GM12878 (cell line): ENCODE measurements around the gene KIF15. TPM values are rescaled to one million over a fixed set of nuclear protein-coding genes. Genes with fewer than 3 reads are reported as not detected.

Experiments
- ATAC-seq: fragments of 200-7000 bp; cut with Tn5 transposase; 3 replicates; pipeline ENCODE4 v1.9.1; 2020; ENCODE audit warnings: mild to moderate bottlenecking, moderate library complexity
- BruUV-seq: library from RNA; stranded (reverse); fragments of 400-500 nt; replicated peaks from 2 replicates; lab custom pipeline; 2021; lab: Mats Ljungman, UMichigan
- CTCF ChIA-PET: fragments of 300-600 bp; sonication (Branson Sonifier 250); formaldehyde crosslinking; extraction: SDS; loops from one replicate; lab custom pipeline; 2021; ENCODE audit warnings: inconsistent platforms; lab: Yijun Ruan, JAX
- POLR2A ChIA-PET: fragments of 350-600 bp; formaldehyde crosslinking; extraction: SDS; loops from one replicate; lab custom pipeline; 2021; ENCODE audit warnings: inconsistent platforms; lab: Charles Lee
- RAD21 ChIA-PET: fragments of 300-600 bp; sonication (Branson Sonifier 250); formaldehyde crosslinking; loops from one replicate; lab custom pipeline; 2023; ENCODE audit warnings: antibody characterized with exemption; ENCODE audit not compliant: unreplicated experiment; lab: Charles Lee
- SMC1A ChIA-PET: fragments of 300-600 bp; sonication (Branson Sonifier 250); formaldehyde crosslinking; loops from one replicate; lab custom pipeline; 2023; ENCODE audit not compliant: unreplicated experiment, uncharacterized antibody; lab: Charles Lee
- DNase-seq: peaks from one replicate; pipeline ENCODE4 v3.0.0-alpha.2; 2011; ENCODE audit warnings: low read depth, low spot score
- FAIRE-seq: peaks from 3 replicates; lab custom pipeline; 2011; peaks lifted over from hg19 to GRCh38; lab: Jason Lieb, UNC
- H2AFZ ChIP-seq: 2 replicates; pipeline ENCODE4 v1.6.0; 2011; ENCODE audit warnings: low read depth, low read length, control low read depth; ENCODE audit not compliant: control insufficient read depth
- H3K27ac ChIP-seq: 2 replicates; pipeline ENCODE4 v1.5.1; 2011; ENCODE audit warnings: control low read depth; ENCODE audit not compliant: control insufficient read depth, insufficient read depth
- H3K27me3 ChIP-seq, 2 experiments: replicated peaks in 1 of 2; 2 replicates each; pipeline versions ENCODE4 v1.6.0 to v1.6.1; 2011; ENCODE audit warnings: low read length in 1 of 2; ENCODE audit not compliant: control insufficient read depth in 2 of 2, insufficient read depth in 2 of 2
- H3K36me3 ChIP-seq, 2 experiments: 2 replicates each; pipeline ENCODE4 v1.5.1; 2011; ENCODE audit warnings: low read length in 1 of 2; ENCODE audit not compliant: control insufficient read depth in 2 of 2, insufficient read depth in 2 of 2
- H3K4me1 ChIP-seq: 2 replicates; pipeline ENCODE4 v1.6.1; 2011; ENCODE audit warnings: mild to moderate bottlenecking, low read length, moderate library complexity, mixed read lengths; ENCODE audit not compliant: control insufficient read depth, insufficient read depth
- H3K4me2 ChIP-seq: 2 replicates; pipeline ENCODE4 v1.6.0; 2011; ENCODE audit warnings: control low read depth; ENCODE audit not compliant: control insufficient read depth, insufficient read depth
- H3K4me3 ChIP-seq: fragments of 200-600 bp; sonication (generic); 2 replicates; pipeline ENCODE4 v1.5.1; 2016
- H3K79me2 ChIP-seq: 2 replicates; pipeline ENCODE4 v1.6.0; 2011; ENCODE audit warnings: low read length; ENCODE audit not compliant: control insufficient read depth, insufficient read depth
- H3K9ac ChIP-seq: 2 replicates; pipeline ENCODE4 v1.8.0; 2011; ENCODE audit warnings: low read length, control low read depth, mixed read lengths; ENCODE audit not compliant: control insufficient read depth, insufficient read depth
- H3K9me3 ChIP-seq: replicated peaks from 3 replicates; pipeline ENCODE4 v1.5.1; 2011; ENCODE audit warnings: mild to moderate bottlenecking, low read length; ENCODE audit not compliant: control insufficient read depth, insufficient read depth
- H4K20me1 ChIP-seq: 2 replicates; pipeline ENCODE4 v1.6.0; 2011; ENCODE audit not compliant: control insufficient read depth, insufficient read depth
- BACH1 ChIP-seq: fragments of 450-650 bp; IDR thresholded peaks from 2 replicates; pipeline ENCODE4 v1.6.1; 2017; ENCODE audit warnings: mild to moderate bottlenecking, borderline replicate concordance
- CREB1 ChIP-seq: IDR thresholded peaks from 2 replicates; pipeline ENCODE4 v1.6.1; 2012; ENCODE audit warnings: low read depth, mild to moderate bottlenecking, inconsistent platforms
- FOS ChIP-seq: IDR thresholded peaks from 3 replicates; pipeline ENCODE4 v1.6.1; 2011; ENCODE audit warnings: borderline replicate concordance; ENCODE audit not compliant: insufficient read length; ENCODE audit errors: extremely low read depth
- KLF5 ChIP-seq: fragments of 450-650 bp; IDR thresholded peaks from 2 replicates; pipeline ENCODE4 v1.6.1; 2014; ENCODE audit warnings: mild to moderate bottlenecking; ENCODE audit not compliant: partially characterized antibody
- MTA3 ChIP-seq: IDR thresholded peaks from 2 replicates; pipeline ENCODE4 v1.6.1; 2012; ENCODE audit warnings: low read length, inconsistent platforms, borderline replicate concordance
- MYB ChIP-seq: fragments of 150-350 bp; IDR thresholded peaks from 2 replicates; pipeline ENCODE4 v1.6.1; 2014; ENCODE audit warnings: mild to moderate bottlenecking, low read depth, low read length, borderline replicate concordance
- NR2C1 ChIP-seq: fragments of 450-650 bp; IDR thresholded peaks from 2 replicates; pipeline ENCODE4 v1.6.1; 2017; ENCODE audit warnings: antibody characterized with exemption, mild to moderate bottlenecking, moderate library complexity
- RAD21 ChIP-seq: IDR thresholded peaks from 2 replicates; pipeline ENCODE4 v1.6.1; 2011; ENCODE audit warnings: mild to moderate bottlenecking, low read depth, low read length, moderate library complexity; ENCODE audit not compliant: insufficient read depth
- RBBP5 ChIP-seq: fragments of 200-600 bp; sonication (generic); conservative IDR thresholded peaks from 2 replicates; pipeline ENCODE4 v1.6.1; 2016
- SMARCA5 ChIP-seq: fragments of 450-650 bp; IDR thresholded peaks from 2 replicates; pipeline ENCODE4 v1.6.1; 2017; ENCODE audit warnings: mild to moderate bottlenecking
- SREBF1 ChIP-seq: IDR thresholded peaks from 2 replicates; pipeline ENCODE4 v1.6.1; 2012; ENCODE audit warnings: mild to moderate bottlenecking, low read length
- SRF ChIP-seq, 2 experiments: IDR thresholded peaks; 2 replicates each; pipeline ENCODE4 v1.6.1; 2011; ENCODE audit warnings: low read depth in 2 of 2, low read length in 2 of 2, mild to moderate bottlenecking in 1 of 2, moderate library complexity in 1 of 2
- TCF3 ChIP-seq: IDR thresholded peaks from 2 replicates; pipeline ENCODE4 v1.6.1; 2012; ENCODE audit warnings: low read depth, mild to moderate bottlenecking, low read length, borderline replicate concordance; ENCODE audit not compliant: insufficient read depth
- WGBS: methylation state at CpG from one replicate; pipeline ENCODE4 v1.1.6; 2016; ENCODE audit warnings: low lambda C conversion rate; ENCODE audit not compliant: insufficient replicate concordance, insufficient coverage; ENCODE audit errors: missing lambda C conversion rate; 5-methylcytosine and 5-hydroxymethylcytosine counted together
- in situ Hi-C: fragments of 300-500 bp; cut with MboI; formaldehyde crosslinking; loops from 9 replicates; pipeline ENCODE4 v1.14.3; 2018; ENCODE audit warnings: mixed read lengths
- intact Hi-C: fragments of 100-400 bp; cut with micrococcal nuclease; formaldehyde crosslinking; loops from one replicate; pipeline ENCODE4 v1.14.2; 2022; ENCODE audit not compliant: unreplicated experiment
- polyA plus RNA-seq, 11 experiments: library from polyadenylated mRNA; depleted of rRNA in 4 of 11; unstranded in 6 of 11; stranded (reverse) in 5 of 11; fragments of >200 nt; fragmentation: Nextera tagmentation in 4 of 11; fragmentation: Illumina TruSeq in 1 of 11; extraction: Ambion mirVana in 4 of 11; extraction: Trizol in 1 of 11; gene quantifications; 1 replicate in 1 of 11; 2 replicates in 10 of 11; pipeline versions ENCODE4 v1.2.1 to v1.2.3, GENCODE V29; 2011 to 2016; ENCODE audit warnings: inconsistent platforms in 2 of 11, missing spikeins in 2 of 11, low read depth in 1 of 11
- total RNA-seq, 4 experiments: library from RNA; depleted of rRNA in 3 of 4; stranded (reverse); fragments of >200 nt in 3 of 4; fragmentation: Illumina TruSeq in 1 of 4; extraction: Trizol in 1 of 4; gene quantifications; 2 replicates each; pipeline versions ENCODE4 v1.2.1 to v1.2.3, GENCODE V29; 2013 to 2021
- TF ChIP-seq, protein P1 (sequence below): fragments of 450-650 bp; IDR thresholded peaks from 2 replicates; pipeline ENCODE4 v1.6.1; 2018; ENCODE audit warnings: mild to moderate bottlenecking, low read depth, moderate library complexity; ENCODE audit not compliant: partially characterized antibody
- TF ChIP-seq, protein P2 (sequence below): IDR thresholded peaks from 2 replicates; pipeline ENCODE4 v1.6.1; 2011; ENCODE audit warnings: borderline replicate concordance, low read depth, mild to moderate bottlenecking, moderate library complexity, low read length; ENCODE audit not compliant: insufficient read depth, poor library complexity, severe bottlenecking
- TF ChIP-seq, protein P3 (sequence below): IDR thresholded peaks from 2 replicates; pipeline ENCODE4 v1.6.1; 2012; ENCODE audit warnings: low read length, inconsistent platforms

Gene KIF15
- total and polyA plus RNA-seq, 10 of the 15 experiments (the other 5 are each of a cell fraction or from before 2014, with no cell fraction given): 12.3 to 51.8 (median 26.0) TPM

DNA sequence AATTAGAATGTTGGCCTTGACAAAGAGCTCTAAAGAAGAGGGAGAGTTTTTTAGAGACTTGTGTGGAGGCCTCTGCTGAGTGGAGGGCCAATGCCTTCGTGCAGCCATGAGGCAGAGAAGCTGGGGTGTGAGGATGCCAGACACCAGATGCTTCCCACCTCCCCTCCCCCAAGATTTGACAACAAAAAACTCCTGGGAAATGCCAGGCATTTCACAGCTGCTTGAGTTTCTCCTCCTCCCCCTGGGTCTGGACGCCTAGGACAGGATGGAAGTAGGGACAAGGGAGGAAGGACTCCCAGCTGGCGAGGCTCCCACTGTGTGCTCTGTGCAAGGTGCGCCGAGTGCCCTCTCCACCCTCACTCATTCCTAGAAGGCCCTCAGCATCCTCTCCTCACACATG lies 132.9 kb downstream of the KIF15 start:
- Histone ChIP-seq H3K9me3 (no peaks in the 10 kb centered on the region), H3K27ac (no peak overlapping the region), H2AFZ (no peak overlapping the region), H3K4me1 (peaks cover 3% of the 10 kb centered on the region; the same call in 1 of the 2 replicates), H3K4me3 (no peak overlapping the region), H3K4me2 (no peak overlapping the region), H3K36me3 (no peaks in the 10 kb centered on the region), H3K9ac (no peak overlapping the region), H4K20me1 (no peaks in the 10 kb centered on the region), H3K27me3 (no peaks in the 10 kb centered on the region), H3K79me2 (no peaks in the 10 kb centered on the region)
- ATAC-seq: no peak
- 50% methylated on average over 4 of the region's 5 CpGs for WGBS
- intact Hi-C loops (no loop called here), in situ Hi-C loops (no loop called here)
- BruUV-seq: no TSS peak
- DNase-seq: no peak
- CTCF ChIA-PET: no interaction called here
- no peak for FAIRE-seq
- POLR2A ChIA-PET: no interaction called here
- RAD21 ChIA-PET: no interaction called here
- SMC1A ChIA-PET: no interaction called here
- TF ChIP-seq MYB (no peak), FOS (no peak), RAD21 (no peak), BACH1 (no peak), SREBF1 (no peak), TCF3 (no peak), NR2C1 (no peak), RBBP5 (no peak), SMARCA5 (no peak), CREB1 (no peak), SRF (IDR thresholded peaks at IDR 0.05; ENCODE audit: low read depth in 2 of 2, low read length in 2 of 2) (no peak), KLF5 (no peak), MTA3 (no peak)
- TF ChIP-seq, protein P1, sequence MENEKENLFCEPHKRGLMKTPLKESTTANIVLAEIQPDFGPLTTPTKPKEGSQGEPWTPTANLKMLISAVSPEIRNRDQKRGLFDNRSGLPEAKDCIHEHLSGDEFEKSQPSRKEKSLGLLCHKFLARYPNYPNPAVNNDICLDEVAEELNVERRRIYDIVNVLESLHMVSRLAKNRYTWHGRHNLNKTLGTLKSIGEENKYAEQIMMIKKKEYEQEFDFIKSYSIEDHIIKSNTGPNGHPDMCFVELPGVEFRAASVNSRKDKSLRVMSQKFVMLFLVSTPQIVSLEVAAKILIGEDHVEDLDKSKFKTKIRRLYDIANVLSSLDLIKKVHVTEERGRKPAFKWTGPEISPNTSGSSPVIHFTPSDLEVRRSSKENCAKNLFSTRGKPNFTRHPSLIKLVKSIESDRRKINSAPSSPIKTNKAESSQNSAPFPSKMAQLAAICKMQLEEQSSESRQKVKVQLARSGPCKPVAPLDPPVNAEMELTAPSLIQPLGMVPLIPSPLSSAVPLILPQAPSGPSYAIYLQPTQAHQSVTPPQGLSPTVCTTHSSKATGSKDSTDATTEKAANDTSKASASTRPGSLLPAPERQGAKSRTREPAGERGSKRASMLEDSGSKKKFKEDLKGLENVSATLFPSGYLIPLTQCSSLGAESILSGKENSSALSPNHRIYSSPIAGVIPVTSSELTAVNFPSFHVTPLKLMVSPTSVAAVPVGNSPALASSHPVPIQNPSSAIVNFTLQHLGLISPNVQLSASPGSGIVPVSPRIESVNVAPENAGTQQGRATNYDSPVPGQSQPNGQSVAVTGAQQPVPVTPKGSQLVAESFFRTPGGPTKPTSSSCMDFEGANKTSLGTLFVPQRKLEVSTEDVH: no peak
- TF ChIP-seq, protein P2, sequence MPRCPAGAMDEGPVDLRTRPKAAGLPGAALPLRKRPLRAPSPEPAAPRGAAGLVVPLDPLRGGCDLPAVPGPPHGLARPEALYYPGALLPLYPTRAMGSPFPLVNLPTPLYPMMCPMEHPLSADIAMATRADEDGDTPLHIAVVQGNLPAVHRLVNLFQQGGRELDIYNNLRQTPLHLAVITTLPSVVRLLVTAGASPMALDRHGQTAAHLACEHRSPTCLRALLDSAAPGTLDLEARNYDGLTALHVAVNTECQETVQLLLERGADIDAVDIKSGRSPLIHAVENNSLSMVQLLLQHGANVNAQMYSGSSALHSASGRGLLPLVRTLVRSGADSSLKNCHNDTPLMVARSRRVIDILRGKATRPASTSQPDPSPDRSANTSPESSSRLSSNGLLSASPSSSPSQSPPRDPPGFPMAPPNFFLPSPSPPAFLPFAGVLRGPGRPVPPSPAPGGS: no peak
- TF ChIP-seq, protein P3, sequence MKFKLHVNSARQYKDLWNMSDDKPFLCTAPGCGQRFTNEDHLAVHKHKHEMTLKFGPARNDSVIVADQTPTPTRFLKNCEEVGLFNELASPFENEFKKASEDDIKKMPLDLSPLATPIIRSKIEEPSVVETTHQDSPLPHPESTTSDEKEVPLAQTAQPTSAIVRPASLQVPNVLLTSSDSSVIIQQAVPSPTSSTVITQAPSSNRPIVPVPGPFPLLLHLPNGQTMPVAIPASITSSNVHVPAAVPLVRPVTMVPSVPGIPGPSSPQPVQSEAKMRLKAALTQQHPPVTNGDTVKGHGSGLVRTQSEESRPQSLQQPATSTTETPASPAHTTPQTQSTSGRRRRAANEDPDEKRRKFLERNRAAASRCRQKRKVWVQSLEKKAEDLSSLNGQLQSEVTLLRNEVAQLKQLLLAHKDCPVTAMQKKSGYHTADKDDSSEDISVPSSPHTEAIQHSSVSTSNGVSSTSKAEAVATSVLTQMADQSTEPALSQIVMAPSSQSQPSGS: no peak
